ENCODE data around the gene GRAMD4.

- no peak for TF ChIP-seq CTCF (IDR thresholded peaks at IDR 0.05)
- TF ChIP-seq POLR2A (IDR thresholded peaks at IDR 0.05) = no peak
Observed at GRCh38 chr22:46605117-46605516, 15.1 kb upstream of the GRAMD4 start.

Measured in uterus (tissue), 2 donors.